GM12892 (cell line): ENCODE results near the gene SIAH1.

Experiments
- DNase-seq: peaks from one replicate; pipeline ENCODE4 v3.0.0; 2011; ENCODE audit not compliant: insufficient read length
- FAIRE-seq: peaks from 2 replicates; lab custom pipeline; 2011; peaks lifted over from hg19 to GRCh38; lab: Jason Lieb, UNC
- POLR2A ChIP-seq: IDR thresholded peaks from 2 replicates; pipeline ENCODE4 v1.6.1; 2011; ENCODE audit warnings: low read depth, low read length, control low read depth
- POLR2AphosphoS5 ChIP-seq: IDR thresholded peaks from 2 replicates; pipeline ENCODE4 v1.6.1; 2011; ENCODE audit warnings: low read depth, low read length, control low read depth
- TAF1 ChIP-seq: IDR thresholded peaks from 2 replicates; pipeline ENCODE4 v1.6.1; 2011; ENCODE audit warnings: low read depth, mild to moderate bottlenecking, control low read depth, low read length, borderline replicate concordance

The SIAH1 gene

DNA sequence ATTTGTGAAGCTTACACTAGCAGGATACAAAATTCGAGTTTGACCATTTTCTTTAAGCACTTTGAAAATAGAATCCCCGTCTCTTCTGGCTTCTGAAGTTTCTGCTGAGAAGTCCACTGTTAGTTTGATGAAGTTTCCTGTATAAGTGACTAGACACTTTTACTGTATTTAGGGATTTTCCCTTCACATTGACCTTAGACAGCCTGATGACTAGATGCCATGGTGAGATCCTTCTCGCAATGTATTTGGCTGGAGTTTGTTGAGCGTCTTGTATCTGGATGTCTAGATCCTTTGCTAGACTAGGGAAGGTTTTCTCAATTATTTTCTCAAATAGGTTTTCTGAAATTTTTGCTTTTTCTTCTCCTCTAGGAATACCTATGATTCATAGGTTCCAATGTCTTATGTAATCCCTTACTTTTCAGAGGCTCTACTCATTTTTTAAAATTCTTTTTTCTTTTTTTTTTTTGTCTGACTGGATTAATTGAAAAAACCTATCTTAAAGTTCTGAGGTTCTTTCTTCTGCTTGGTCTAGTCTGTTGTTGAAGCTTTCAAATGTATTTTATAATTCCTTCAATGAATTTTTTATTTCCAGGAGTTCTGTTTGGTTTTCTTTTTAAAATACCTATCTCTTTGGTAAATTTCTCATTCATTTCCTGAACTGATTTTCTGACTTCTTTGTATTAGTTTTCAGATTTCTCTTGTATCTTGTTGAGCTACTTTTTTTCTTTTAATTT, 74.1 kb downstream of the SIAH1 start:
- no peak for TF ChIP-seq POLR2A
- no peak for TF ChIP-seq TAF1
- no peak for TF ChIP-seq POLR2AphosphoS5
- no peak for FAIRE-seq
- no peak for DNase-seq
